Esophagus muscularis mucosa (tissue), 4 donors: ENCODE measurements around the gene CEP55. TPM values are rescaled to one million over a fixed set of nuclear protein-coding genes. Genes with fewer than 3 reads are reported as not detected.

Experiments
- DNase-seq: peaks from one replicate; pipeline ENCODE4 v3.0.0-alpha.2; 2017; ENCODE audit errors: extremely low spot score
- H3K27ac ChIP-seq, 4 donors: fragments of 200-600 bp; sonication (generic); replicated peaks in 1 of 4; 1 replicate in 3 of 4; 2 replicates in 1 of 4; pipeline ENCODE4 v1.5.1; 2016 to 2019; ENCODE audit warnings: mild to moderate bottlenecking in 1 of 4
- H3K27me3 ChIP-seq, 4 donors: fragments of 200-600 bp; sonication (generic); one replicate each; pipeline versions ENCODE4 v1.5.1 to v1.6.0; 2016 to 2019
- H3K36me3 ChIP-seq, 4 donors: fragments of 200-600 bp; sonication (generic); one replicate each; pipeline ENCODE4 v1.5.1; 2016 to 2019
- H3K4me1 ChIP-seq, 4 donors: fragments of 200-600 bp; sonication (generic); one replicate each; pipeline ENCODE4 v1.5.1; 2016 to 2019
- H3K4me3 ChIP-seq, 4 donors: fragments of 200-600 bp; sonication (generic); 1 replicate in 2 of 4; 2 replicates in 2 of 4; pipeline ENCODE4 v1.5.1; 2016 to 2019; ENCODE audit warnings: mild to moderate bottlenecking in 4 of 4, moderate library complexity in 1 of 4
- H3K9me3 ChIP-seq, 4 donors: fragments of 200-600 bp; sonication (generic); 1 replicate in 3 of 4; 2 replicates in 1 of 4; pipeline ENCODE4 v1.5.1; 2016 to 2019
- CTCF ChIP-seq, 3 experiments: fragments of 200-600 bp in 2 of 3; fragments of 450-650 bp in 1 of 3; sonication (generic) in 2 of 3; IDR thresholded peaks; one replicate each; pipeline ENCODE4 v1.5.1; 2017 to 2019; ENCODE audit warnings: antibody characterized with exemption in 3 of 3, mild to moderate bottlenecking in 2 of 3, moderate library complexity in 1 of 3
- EP300 ChIP-seq: sonication (generic); formaldehyde crosslinking; IDR thresholded peaks from one replicate; pipeline ENCODE4 v1.6.1; 2017; ENCODE audit warnings: antibody characterized with exemption
- POLR2A ChIP-seq: fragments of 450-650 bp; IDR thresholded peaks from one replicate; pipeline ENCODE4 v1.6.1; 2017; ENCODE audit warnings: antibody characterized with exemption, moderate library complexity, mild to moderate bottlenecking, low read depth
- POLR2AphosphoS5 ChIP-seq, 2 donors: sonication (generic); formaldehyde crosslinking; IDR thresholded peaks; one replicate each; pipeline ENCODE4 v1.6.1; 2017; ENCODE audit warnings: antibody characterized with exemption in 2 of 2
- WGBS: methylation state at CpG from one replicate; pipeline ENCODE4 v1.1.5; 2018; 5-methylcytosine and 5-hydroxymethylcytosine counted together
- intact Hi-C: fragments of 100-400 bp; cut with DNase I; formaldehyde crosslinking; loops from one replicate; pipeline ENCODE4 v1.15.1; 2023
- total RNA-seq, 4 donors: library from RNA; depleted of rRNA; stranded (reverse); fragments of >200 nt; gene quantifications; one replicate each; pipeline versions ENCODE4 v1.1.0 to v1.2.1, GENCODE V29; 2016

Gene CEP55
- total RNA-seq, 4 donors from 2014 or later = 0.19 to 0.80 (median 0.50) TPM; not detected in 1

- Histone ChIP-seq H3K4me1 (peaks cover 3 to 5% (median 4%) of the 10 kb centered on the region in 4 donors), H3K27ac (no peak overlapping the region), H3K36me3 (no peaks in the 10 kb centered on the region), H3K27me3 (no peaks in the 10 kb centered on the region), H3K4me3 (no peak overlapping the region), H3K9me3 (no peaks in the 10 kb centered on the region)
- TF ChIP-seq POLR2AphosphoS5 (IDR thresholded peaks at IDR 0.05) (no peak), POLR2A (no peak), CTCF (IDR thresholded peaks at IDR 0.05) (no peak), EP300 (no peak)
- intact Hi-C loops = no loop called here
- DNase-seq = no peak
These were observed 5.2 kb downstream of the CEP55 start for GRCh38 chr10:93501650-93502049.

- TF ChIP-seq POLR2AphosphoS5 (IDR thresholded peaks at IDR 0.05) = no peak
- no peak for TF ChIP-seq EP300
- TF ChIP-seq POLR2A = no peak
- no peak for TF ChIP-seq CTCF (IDR thresholded peaks at IDR 0.05)
- WGBS = 54% methylated on average over 6 of the region's 6 CpGs
- DNase-seq = no peak
- no peak overlapping the region for H3K4me3 ChIP-seq
- no peaks in the 10 kb centered on the region for H3K27me3 ChIP-seq
- no peak overlapping the region for H3K27ac ChIP-seq
- no peaks in the 10 kb centered on the region for H3K4me1 ChIP-seq
- intact Hi-C loops = no loop called here
- no peaks in the 10 kb centered on the region for H3K36me3 ChIP-seq
- H3K9me3 ChIP-seq = no peaks in the 10 kb centered on the region
These were observed 6.7 kb downstream of the CEP55 start for GRCh38 chr10:93503075-93503474.

- Histone ChIP-seq H3K27me3 (no peaks in the 10 kb centered on the region), H3K9me3 (no peaks in the 10 kb centered on the region), H3K27ac (no peak overlapping the region), H3K4me1 (no peaks in the 10 kb centered on the region), H3K4me3 (no peak overlapping the region), H3K36me3 (no peaks in the 10 kb centered on the region)
- TF ChIP-seq POLR2AphosphoS5 (IDR thresholded peaks at IDR 0.05) = no peak
- WGBS = 94% methylated on average over 2 of the region's 2 CpGs
- DNase-seq = no peak
- intact Hi-C loops = no loop called here
These were observed 8.7 kb downstream of the CEP55 start for GRCh38 chr10:93505075-93505474.

GRCh38 chr10:93509816-93510215, 13.4 kb downstream of the CEP55 start:
- H3K36me3 ChIP-seq = no peaks in the 10 kb centered on the region
- no peak for DNase-seq
- H3K27me3 ChIP-seq = no peaks in the 10 kb centered on the region
- TF ChIP-seq POLR2AphosphoS5 (IDR thresholded peaks at IDR 0.05) (no peak), EP300 (no peak), CTCF (IDR thresholded peaks at IDR 0.05) (no peak), POLR2A (no peak)
- no peak overlapping the region for H3K4me3 ChIP-seq
- intact Hi-C loops = no loop called here
- H3K9me3 ChIP-seq = no peaks in the 10 kb centered on the region
- WGBS = 92% methylated on average over 8 of the region's 8 CpGs
- no peak overlapping the region for H3K27ac ChIP-seq
- peaks cover 0 to 6% (median 3%) of the 10 kb centered on the region in 4 donors for H3K4me1 ChIP-seq

DNA sequence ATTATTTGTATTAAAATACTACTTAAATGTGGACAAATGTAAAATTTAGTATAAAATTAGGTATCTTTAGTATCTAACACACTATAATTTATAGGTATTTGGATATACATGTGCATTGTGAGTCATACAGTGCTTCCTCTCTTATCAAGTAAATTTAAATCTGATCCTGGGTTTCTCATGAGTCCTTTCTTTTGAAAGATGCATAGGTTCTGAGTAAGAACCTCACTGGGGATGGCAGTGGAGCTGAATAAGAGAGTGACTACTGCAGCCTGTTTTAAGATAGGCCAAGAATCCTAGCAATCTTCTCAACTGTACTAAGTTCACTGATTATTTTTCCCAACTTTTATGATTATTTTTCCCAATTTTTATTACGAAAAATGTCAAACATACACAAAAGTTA, 16.2 kb downstream of the CEP55 start:
- no peak overlapping the region for H3K27ac ChIP-seq
- H3K4me3 ChIP-seq = no peak overlapping the region
- H3K9me3 ChIP-seq = no peaks in the 10 kb centered on the region
- 97% methylated on average over 1 of the region's 1 CpG for WGBS
- H3K4me1 ChIP-seq = peaks cover 0 to 10% (median 5%) of the 10 kb centered on the region in 4 donors
- intact Hi-C loops = no loop called here
- DNase-seq = no peak
- H3K36me3 ChIP-seq = no peaks in the 10 kb centered on the region
- H3K27me3 ChIP-seq = no peaks in the 10 kb centered on the region
- TF ChIP-seq CTCF (IDR thresholded peaks at IDR 0.05) (no peak), EP300 (no peak)
